ENCODE measurements around the gene HDAC4.

HDAC4 gene

GRCh38 chr2:239145601-239146000 lies 255.2 kb downstream of the HDAC4 start:
- DNase-seq (ENCODE audit: low read depth in 1 of 2, low spot score in 1 of 2) = no peak

- DNase-seq (ENCODE audit: low read depth in 1 of 2, low spot score in 1 of 2) = no peak
Observed at GRCh38 chr2:239145106-239145505, 255.7 kb downstream of the HDAC4 start.

- no peak for DNase-seq (ENCODE audit: low read depth in 1 of 2, low spot score in 1 of 2)
Observed at GRCh38 chr2:239144713-239144999, 256.2 kb downstream of the HDAC4 start.

- DNase-seq (ENCODE audit: low read depth in 1 of 2, low spot score in 1 of 2) = no peak
Observed at GRCh38 chr2:239143858-239144712, 256.7 kb downstream of the HDAC4 start.

- no peak for DNase-seq (ENCODE audit: low read depth in 1 of 2, low spot score in 1 of 2)
Observed at GRCh38 chr2:239142806-239143205, 258.0 kb downstream of the HDAC4 start.

- DNase-seq (ENCODE audit: low read depth in 1 of 2, low spot score in 1 of 2) = no peak
Observed at GRCh38 chr2:239142296-239142695, 258.5 kb downstream of the HDAC4 start.

GRCh38 chr2:239141021-239141760 lies 259.6 kb downstream of the HDAC4 start:
- no peak for DNase-seq (ENCODE audit: low read depth in 1 of 2, low spot score in 1 of 2)

- DNase-seq (ENCODE audit: low read depth in 1 of 2, low spot score in 1 of 2) = no peak
Observed at GRCh38 chr2:239140346-239141020, 260.3 kb downstream of the HDAC4 start.

- no peak for DNase-seq (ENCODE audit: low read depth in 1 of 2, low spot score in 1 of 2)
Observed at GRCh38 chr2:239139566-239139965, 261.3 kb downstream of the HDAC4 start.

- no peak for DNase-seq (ENCODE audit: low read depth in 1 of 2, low spot score in 1 of 2)
Observed at GRCh38 chr2:239139101-239139500, 261.7 kb downstream of the HDAC4 start.

GRCh38 chr2:239138610-239139009 lies 262.2 kb downstream of the HDAC4 start:
- no peak for DNase-seq (ENCODE audit: low read depth in 1 of 2, low spot score in 1 of 2)

GRCh38 chr2:239137898-239138283 lies 262.9 kb downstream of the HDAC4 start:
- no peak for DNase-seq (ENCODE audit: low read depth in 1 of 2, low spot score in 1 of 2)

GRCh38 chr2:239137165-239137897 lies 263.5 kb downstream of the HDAC4 start:
- DNase-seq (ENCODE audit: low read depth in 1 of 2, low spot score in 1 of 2) = no peak

- no peak for DNase-seq (ENCODE audit: low read depth in 1 of 2, low spot score in 1 of 2)
Observed at GRCh38 chr2:239136762-239137161, 264.1 kb downstream of the HDAC4 start.

GRCh38 chr2:239136203-239136602 lies 264.6 kb downstream of the HDAC4 start:
- no peak for DNase-seq (ENCODE audit: low read depth in 1 of 2, low spot score in 1 of 2)

GRCh38 chr2:239135531-239135930 lies 265.3 kb downstream of the HDAC4 start:
- no peak for DNase-seq (ENCODE audit: low read depth in 1 of 2, low spot score in 1 of 2)

GRCh38 chr2:239133945-239134570 lies 266.8 kb downstream of the HDAC4 start:
- DNase-seq (ENCODE audit: low read depth in 1 of 2, low spot score in 1 of 2) = no peak

GRCh38 chr2:239132786-239133185 lies 268.0 kb downstream of the HDAC4 start:
- no peak for DNase-seq (ENCODE audit: low read depth in 1 of 2, low spot score in 1 of 2)

- DNase-seq (ENCODE audit: low read depth in 1 of 2, low spot score in 1 of 2) = no peak
Observed at GRCh38 chr2:239132156-239132709, 268.6 kb downstream of the HDAC4 start.

GRCh38 chr2:239131521-239131920 lies 269.3 kb downstream of the HDAC4 start:
- no peak for DNase-seq (ENCODE audit: low read depth in 1 of 2, low spot score in 1 of 2)

Measured in activated CD4-positive, alpha-beta T cell treated with anti-CD3 and anti-CD28 coated beads, Interleukin-2, amount 50 U/mL, for 24 hours (primary cell).